H1 (cell line): ENCODE measurements around the gene GFI1B. TPM values are rescaled to one million over a fixed set of nuclear protein-coding genes. Genes with fewer than 3 reads are reported as not detected.

ENCODE experiments used
- CTCF ChIA-PET: fragments of 300-600 bp; sonication (Branson Sonifier 250); formaldehyde crosslinking; loops from one replicate; lab custom pipeline; 2021; ENCODE audit not compliant: partially characterized antibody; lab: Charles Lee
- POLR2A ChIA-PET: fragments of 300-600 bp; sonication (Branson Sonifier 250); formaldehyde crosslinking; loops from one replicate; lab custom pipeline; 2021; ENCODE audit warnings: inconsistent platforms; ENCODE audit not compliant: partially characterized antibody; lab: Charles Lee
- DNase-seq, 2 experiments: peaks; one replicate each; pipeline versions ENCODE4 v3.0.0 to v3.0.0-alpha.2; 2010 to 2022; ENCODE audit warnings: low spot score in 2 of 2, low read depth in 1 of 2, mixed read lengths in 1 of 2
- FAIRE-seq: peaks from 2 replicates; lab custom pipeline; 2011; peaks lifted over from hg19 to GRCh38; lab: Jason Lieb, UNC
- H2AFZ ChIP-seq: 2 replicates; pipeline ENCODE4 v1.8.1; 2012; ENCODE audit warnings: low read length, inconsistent platforms
- H2AK5ac ChIP-seq: 2 replicates; pipeline ENCODE4 v1.6.1; 2013; ENCODE audit warnings: low read depth, low read length
- H2BK120ac ChIP-seq: replicated peaks from 2 replicates; pipeline ENCODE3; 2013; ENCODE audit warnings: low read depth, low read length, inconsistent platforms
- H2BK12ac ChIP-seq: 2 replicates; pipeline ENCODE4 v1.6.1; 2013; ENCODE audit warnings: low read depth, low read length
- H2BK15ac ChIP-seq: 2 replicates; pipeline ENCODE4 v1.6.1; 2013; ENCODE audit warnings: low read length
- H2BK20ac ChIP-seq: 2 replicates; pipeline ENCODE4 v1.6.1; 2013; ENCODE audit warnings: low read length
- H2BK5ac ChIP-seq: 2 replicates; pipeline ENCODE4 v1.6.1; 2013; ENCODE audit warnings: low read depth, low read length
- H3K14ac ChIP-seq: 2 replicates; pipeline ENCODE4 v1.6.1; 2013; ENCODE audit warnings: inconsistent platforms; ENCODE audit not compliant: insufficient read length
- H3K18ac ChIP-seq: 2 replicates; pipeline ENCODE4 v1.6.1; 2013; ENCODE audit warnings: low read length; ENCODE audit errors: extremely low read depth
- H3K23ac ChIP-seq: 2 replicates; pipeline ENCODE4 v1.6.1; 2013; ENCODE audit warnings: inconsistent platforms; ENCODE audit not compliant: insufficient read length
- H3K23me2 ChIP-seq: 2 replicates; pipeline ENCODE4 v1.6.1; 2013; ENCODE audit warnings: low read depth, low read length
- H3K27ac ChIP-seq: 2 replicates; pipeline ENCODE4 v1.6.1; 2011; ENCODE audit warnings: low read depth, low read length, inconsistent platforms
- H3K27me3 ChIP-seq, 4 experiments: replicated peaks in 1 of 4; 1 replicate in 1 of 4; 2 replicates in 3 of 4; pipeline versions ENCODE4 v1.6.1 to v1.8.1; 2011 to 2013; ENCODE audit warnings: low read length in 3 of 4, mild to moderate bottlenecking in 3 of 4, inconsistent platforms in 2 of 4, mixed read lengths in 2 of 4, moderate library complexity in 1 of 4; ENCODE audit not compliant: control insufficient read depth in 3 of 4, insufficient read depth in 3 of 4; ENCODE audit errors: extremely low read depth in 1 of 4
- H3K36me3 ChIP-seq, 4 experiments: 2 replicates each; pipeline versions ENCODE4 v1.6.1 to v1.8.1; 2011 to 2013; ENCODE audit warnings: mild to moderate bottlenecking in 4 of 4, low read length in 3 of 4, moderate library complexity in 2 of 4, control low read depth in 1 of 4, inconsistent platforms in 1 of 4; ENCODE audit not compliant: insufficient read depth in 4 of 4, control insufficient read depth in 2 of 4
- H3K4ac ChIP-seq: replicated peaks from 2 replicates; pipeline ENCODE3; 2013; ENCODE audit warnings: low read length, low read depth, mixed read lengths, inconsistent platforms; ENCODE audit not compliant: insufficient read length
- H3K4me1 ChIP-seq, 4 experiments: replicated peaks in 1 of 4; 1 replicate in 1 of 4; 2 replicates in 3 of 4; pipeline versions ENCODE4 v1.6.1 to v1.8.1; 2011 to 2013; ENCODE audit warnings: low read length in 3 of 4, inconsistent platforms in 2 of 4, mixed read lengths in 1 of 4; ENCODE audit not compliant: insufficient read depth in 4 of 4, control insufficient read depth in 3 of 4
- H3K4me2 ChIP-seq, 2 experiments: 2 replicates each; pipeline versions ENCODE4 v1.6.1 to v1.8.1; 2011 to 2013; ENCODE audit warnings: low read depth in 2 of 2, low read length in 2 of 2, control low read depth in 1 of 2, inconsistent platforms in 1 of 2, mild to moderate bottlenecking in 1 of 2; ENCODE audit not compliant: insufficient read depth in 1 of 2
- H3K4me3 ChIP-seq, 4 experiments: fragments of 200-600, 300-600 bp in 1 of 4; sonication (generic), shearing (Covaris generic), sonication (Bioruptor Twin) in 1 of 4; 2 replicates each; pipeline versions ENCODE4 v1.5.1 to v1.8.1; 2011 to 2016; ENCODE audit warnings: low read length in 4 of 4, low read depth in 3 of 4, control low read depth in 2 of 4, inconsistent platforms in 2 of 4, mild to moderate bottlenecking in 2 of 4, mixed read lengths in 1 of 4, moderate library complexity in 1 of 4; ENCODE audit not compliant: insufficient read depth in 2 of 4; ENCODE audit errors: extremely low read depth in 1 of 4
- H3K56ac ChIP-seq: replicated peaks from 2 replicates; pipeline ENCODE3; 2013; ENCODE audit warnings: low read depth, mild to moderate bottlenecking, mixed read lengths, low read length, inconsistent platforms; ENCODE audit not compliant: insufficient read length
- H3K79me1 ChIP-seq: 2 replicates; pipeline ENCODE4 v1.6.1; 2013; ENCODE audit warnings: low read depth, low read length, control low read depth
- H3K79me2 ChIP-seq, 2 experiments: 2 replicates each; pipeline versions ENCODE4 v1.6.1 to v1.8.1; 2012 to 2013; ENCODE audit warnings: low read length in 2 of 2, mild to moderate bottlenecking in 2 of 2, inconsistent platforms in 1 of 2; ENCODE audit not compliant: insufficient read depth in 2 of 2, control insufficient read depth in 1 of 2
- H3K9ac ChIP-seq, 4 experiments: replicated peaks in 1 of 4; 1 replicate in 1 of 4; 2 replicates in 3 of 4; pipeline versions ENCODE4 v1.6.1 to v1.8.1; 2011 to 2013; ENCODE audit warnings: low read depth in 3 of 4, low read length in 3 of 4, control low read depth in 2 of 4, mild to moderate bottlenecking in 2 of 4, moderate library complexity in 2 of 4, inconsistent platforms in 1 of 4; ENCODE audit errors: extremely low read depth in 1 of 4
- H3K9me3 ChIP-seq, 2 experiments: 2 replicates each; pipeline versions ENCODE4 v1.6.1 to v1.8.1; 2012 to 2013; ENCODE audit warnings: mild to moderate bottlenecking in 2 of 2, moderate library complexity in 2 of 2, control low read depth in 1 of 2, inconsistent platforms in 1 of 2, low read depth in 1 of 2, low read length in 1 of 2, mixed read lengths in 1 of 2; ENCODE audit not compliant: insufficient read depth in 2 of 2
- H4K20me1 ChIP-seq, 2 experiments: replicated peaks in 1 of 2; 2 replicates each; pipeline versions ENCODE3 to v1.8.1; 2011 to 2013; ENCODE audit warnings: inconsistent platforms in 2 of 2, low read length in 2 of 2, mild to moderate bottlenecking in 1 of 2; ENCODE audit not compliant: insufficient read depth in 2 of 2, control insufficient read depth in 1 of 2
- H4K5ac ChIP-seq: 2 replicates; pipeline ENCODE4 v1.6.1; 2013; ENCODE audit warnings: low read length, low read depth, mixed read lengths, inconsistent platforms; ENCODE audit not compliant: insufficient read length
- H4K8ac ChIP-seq: 2 replicates; pipeline ENCODE4 v1.8.0; 2013; ENCODE audit warnings: mild to moderate bottlenecking, moderate library complexity, low read length, inconsistent platforms; ENCODE audit not compliant: insufficient read depth; ENCODE audit errors: extremely low read depth
- H4K91ac ChIP-seq: replicated peaks from 2 replicates; pipeline ENCODE3; 2013; ENCODE audit warnings: low read length, mixed read lengths, inconsistent platforms; ENCODE audit not compliant: insufficient read length
- ASH2L ChIP-seq: fragments of 200-600, 300-600 bp; sonication (generic); IDR thresholded peaks from one replicate; pipeline ENCODE4 v1.7.1; 2017; ENCODE audit warnings: low read length
- CREB1 ChIP-seq: IDR thresholded peaks from 2 replicates; pipeline ENCODE4 v1.6.1; 2012; ENCODE audit warnings: inconsistent platforms
- EGR1 ChIP-seq: IDR thresholded peaks from 2 replicates; pipeline ENCODE4 v1.6.1; 2011; ENCODE audit warnings: low read depth, low read length, borderline replicate concordance
- EP300 ChIP-seq, 2 experiments: IDR thresholded peaks; 1 replicate in 1 of 2; 2 replicates in 1 of 2; pipeline ENCODE4 v1.6.1; 2011 to 2012; ENCODE audit warnings: low read depth in 2 of 2, low read length in 2 of 2, mild to moderate bottlenecking in 2 of 2, borderline replicate concordance in 1 of 2, inconsistent platforms in 1 of 2, moderate library complexity in 1 of 2
- EZH2 ChIP-seq: fragments of 200-600 bp; sonication (generic); IDR thresholded peaks from 2 replicates; pipeline ENCODE4 v1.7.1; 2012; ENCODE audit warnings: low read depth, mild to moderate bottlenecking, moderate library complexity, low read length, inconsistent platforms; ENCODE audit not compliant: severe bottlenecking
- GTF2F1 ChIP-seq: IDR thresholded peaks from 2 replicates; pipeline ENCODE4 v1.6.1; 2012; ENCODE audit warnings: low read depth, low read length, improper control_type of control experiment, borderline replicate concordance
- JUN ChIP-seq: IDR thresholded peaks from 2 replicates; pipeline ENCODE4 v1.6.1; 2011; ENCODE audit warnings: low read depth, mild to moderate bottlenecking, improper control_type of control experiment, low read length
- POU5F1 ChIP-seq: IDR thresholded peaks from 2 replicates; pipeline ENCODE4 v1.6.1; 2011; ENCODE audit warnings: low read depth, mild to moderate bottlenecking, low read length, moderate library complexity
- RFX5 ChIP-seq: IDR thresholded peaks from 2 replicates; pipeline ENCODE4 v1.6.1; 2011; ENCODE audit warnings: low read depth, low read length, improper control_type of control experiment, borderline replicate concordance
- SIRT6 ChIP-seq: IDR thresholded peaks from one replicate; pipeline ENCODE4 v1.7.1; 2012; ENCODE audit warnings: low read length, inconsistent platforms
- SP1 ChIP-seq: IDR thresholded peaks from 2 replicates; pipeline ENCODE4 v1.6.1; 2011; ENCODE audit warnings: low read depth, low read length
- SUZ12 ChIP-seq: fragments of 200-600 bp; sonication (generic); IDR thresholded peaks from 2 replicates; pipeline ENCODE4 v1.6.1; 2012; ENCODE audit warnings: mild to moderate bottlenecking, inconsistent platforms, low read length, moderate library complexity, mixed read lengths
- ZNF274 ChIP-seq: IDR thresholded peaks from 2 replicates; pipeline ENCODE4 v1.7.0; 2012; ENCODE audit warnings: low read length, borderline replicate concordance; ENCODE audit errors: extremely low read depth
- WGBS, 2 experiments: shearing (Covaris generic) in 1 of 2; methylation state at CpG; one replicate each; pipeline versions ENCODE4 v1.1.6 to v1.1.7; 2013 to 2015; ENCODE audit warnings: low lambda C conversion rate in 2 of 2, mixed read lengths in 2 of 2, inconsistent platforms in 1 of 2, low coverage in 1 of 2, missing lambda C conversion rate in 1 of 2; ENCODE audit not compliant: insufficient replicate concordance in 2 of 2, insufficient coverage in 1 of 2, insufficient read length in 1 of 2; ENCODE audit errors: extremely low coverage in 1 of 2, missing lambda C conversion rate in 1 of 2; 5-methylcytosine and 5-hydroxymethylcytosine counted together
- polyA plus RNA-seq, 7 experiments: library from polyadenylated mRNA; depleted of rRNA in 3 of 7; stranded (reverse) in 5 of 7; unstranded in 2 of 7; fragments of >200 nt in 5 of 7; fragments of 200-250 nt in 2 of 7; gene quantifications; 1 replicate in 5 of 7; 2 replicates in 1 of 7; 4 replicates in 1 of 7; pipeline versions ENCODE4 v1.2.1 to v1.2.3, GENCODE V29; 2011 to 2013; ENCODE audit warnings: missing spikeins in 2 of 7, mixed read lengths in 2 of 7
- total RNA-seq: library from RNA; stranded (reverse); fragmentation: NEBNext Ultra II Directional; extraction: Animal tissue kit (Norgen Biotek cat#: 25700); gene quantifications from 2 replicates; pipeline ENCODE4 v1.2.1, GENCODE V29; 2021
- TF ChIP-seq, protein P1 (sequence below): IDR thresholded peaks from 2 replicates; pipeline ENCODE4 v1.6.1; 2012; ENCODE audit warnings: inconsistent platforms

The GFI1B gene
- total and polyA plus RNA-seq, 2 of the 8 experiments (the other 6 are each of a cell fraction or from before 2014, with no cell fraction given) = 0.09 to 0.11 TPM

DNA sequence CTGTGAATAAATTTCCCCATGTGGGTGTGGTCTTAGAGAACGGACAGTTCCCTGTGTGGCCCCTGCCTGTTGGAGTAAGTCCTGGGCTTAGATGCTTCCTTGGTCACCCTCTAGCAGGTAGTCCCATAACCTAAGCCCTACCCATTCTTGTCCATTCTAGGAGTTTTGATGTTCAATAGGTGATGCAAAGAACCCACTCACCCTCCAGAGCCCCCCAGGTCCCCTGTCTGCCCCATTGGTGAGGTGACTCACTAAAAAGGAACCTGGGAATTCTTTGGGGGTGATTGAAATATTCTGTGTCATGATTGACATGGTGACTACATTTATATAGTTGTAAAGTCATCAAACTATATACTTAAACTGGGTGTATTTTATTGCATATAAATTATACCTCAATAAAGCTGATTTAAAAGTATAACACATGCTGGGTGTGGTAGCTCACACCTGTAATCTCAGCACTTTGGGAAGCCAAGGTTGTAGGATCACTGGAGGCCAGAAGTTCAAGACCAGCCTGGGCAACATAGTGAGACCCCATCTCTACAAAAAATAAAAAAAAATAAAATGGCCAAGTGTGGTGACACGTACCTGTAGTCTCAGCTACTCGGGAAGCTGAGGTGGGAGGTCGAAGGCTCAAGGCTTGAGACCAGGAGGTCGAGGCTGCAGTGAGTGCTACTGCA, 31.6 kb downstream of the GFI1B start:
- H3K27ac ChIP-seq = no peak overlapping the region
- H2BK15ac ChIP-seq = no peak overlapping the region
- H3K4me3 ChIP-seq = no peak overlapping the region
- no peak overlapping the region for H4K91ac ChIP-seq
- peaks cover 0 to 17% (median 6%) of the 10 kb centered on the region in 4 experiments; a peak in 6 of 7 replicates for H3K27me3 ChIP-seq
- H2BK120ac ChIP-seq = no peak overlapping the region
- no peaks in the 10 kb centered on the region for H3K36me3 ChIP-seq
- no peak overlapping the region for H3K23ac ChIP-seq
- no peak overlapping the region for H2BK20ac ChIP-seq
- no peak overlapping the region for H2BK12ac ChIP-seq
- ChIA-PET POLR2A (no interaction called here), CTCF (interaction anchor here (0.9 to 4.4 kb wide), 2 partner anchors 12 to 33 kb away, joined by 3 to 30 read pairs; no protein-coding TSS in a partner anchor)
- peaks cover 0 to 2% (median under 1%) of the 10 kb centered on the region in 4 experiments; a peak in 3 of 7 replicates for H3K4me1 ChIP-seq
- no peak overlapping the region for H3K4me2 ChIP-seq
- 84% methylated on average over 5 of the region's 5 CpGs; no CpG with 5 or more reads in 1 of the 2 experiments for WGBS, 2 experiments
- H3K18ac ChIP-seq = no peak overlapping the region
- no peak overlapping the region for H4K8ac ChIP-seq
- no peak overlapping the region for H4K5ac ChIP-seq
- peaks cover 6% of the 10 kb centered on the region; the same call in 1 of the 2 replicates for H3K23me2 ChIP-seq
- H3K9ac ChIP-seq = no peak overlapping the region
- no peak for DNase-seq
- no peak overlapping the region for H2AFZ ChIP-seq
- H2BK5ac ChIP-seq = no peak overlapping the region
- no peak for FAIRE-seq
- H3K79me1 ChIP-seq = no peaks in the 10 kb centered on the region
- H3K79me2 ChIP-seq = no peaks in the 10 kb centered on the region
- no peak overlapping the region for H3K4ac ChIP-seq
- no peak overlapping the region for H3K14ac ChIP-seq
- H2AK5ac ChIP-seq = no peak overlapping the region
- H4K20me1 ChIP-seq = no peaks in the 10 kb centered on the region
- H3K9me3 ChIP-seq = no peaks in the 10 kb centered on the region; a peak in 1 of 4 replicates
- no peak overlapping the region for H3K56ac ChIP-seq
- TF ChIP-seq CREB1 (no peak), SP1 (no peak), SIRT6 (no peak), SUZ12 (no peak), EGR1 (no peak), EZH2 (no peak), RFX5 (no peak), EP300 (IDR thresholded peaks at IDR 0.05; ENCODE audit: borderline replicate concordance in 1 of 2, low read depth in 2 of 2, low read length in 2 of 2) (no peak), ZNF274 (no peak), ASH2L (no peak), POU5F1 (no peak), JUN (no peak), GTF2F1 (no peak)
- TF ChIP-seq, protein P1, sequence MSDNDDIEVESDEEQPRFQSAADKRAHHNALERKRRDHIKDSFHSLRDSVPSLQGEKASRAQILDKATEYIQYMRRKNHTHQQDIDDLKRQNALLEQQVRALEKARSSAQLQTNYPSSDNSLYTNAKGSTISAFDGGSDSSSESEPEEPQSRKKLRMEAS = no peak
